Right atrium auricular region (tissue), 2 donors: ENCODE measurements around the gene HRH3. TPM values are rescaled to one million over a fixed set of nuclear protein-coding genes. Genes with fewer than 3 reads are reported as not detected.

Experiments
- DNase-seq: peaks from one replicate; pipeline ENCODE4 v3.0.0-alpha.2; 2019; ENCODE audit warnings: low spot score
- H3K27ac ChIP-seq, 2 donors: fragments of 200-600 bp; sonication (generic); 1 replicate in 1 of 2; 2 replicates in 1 of 2; pipeline ENCODE4 v1.5.1; 2016 to 2019
- H3K27me3 ChIP-seq, 2 donors: fragments of 200-600 bp; sonication (generic); one replicate each; pipeline versions ENCODE4 v1.5.1 to v1.6.0; 2017 to 2019
- H3K36me3 ChIP-seq: fragments of 200-600 bp; sonication (generic); one replicate; pipeline ENCODE4 v1.5.1; 2016
- H3K4me1 ChIP-seq, 2 donors: fragments of 200-600 bp; sonication (generic); one replicate each; pipeline versions ENCODE4 v1.5.1 to v1.6.0; 2017 to 2019
- H3K4me3 ChIP-seq, 2 donors: fragments of 200-600 bp; sonication (generic); 1 replicate in 1 of 2; 2 replicates in 1 of 2; pipeline ENCODE4 v1.5.1; 2017 to 2019; ENCODE audit warnings: mild to moderate bottlenecking in 1 of 2, moderate library complexity in 1 of 2
- H3K9me3 ChIP-seq, 2 donors: fragments of 200-600 bp; sonication (generic); one replicate each; pipeline ENCODE4 v1.5.1; 2019
- total RNA-seq, 2 donors: library from RNA; depleted of rRNA; stranded (reverse); fragments of >200 nt; gene quantifications; one replicate each; pipeline ENCODE4 v1.1.0, GENCODE V29; 2016
- TF ChIP-seq, protein P1 (sequence below), 2 donors: fragments of 200-600 bp; sonication (generic); IDR thresholded peaks; one replicate each; pipeline ENCODE4 v1.5.1; 2019; ENCODE audit warnings: antibody characterized with exemption in 2 of 2

Gene HRH3
- total RNA-seq, 2 donors from 2014 or later, result not detected

DNA sequence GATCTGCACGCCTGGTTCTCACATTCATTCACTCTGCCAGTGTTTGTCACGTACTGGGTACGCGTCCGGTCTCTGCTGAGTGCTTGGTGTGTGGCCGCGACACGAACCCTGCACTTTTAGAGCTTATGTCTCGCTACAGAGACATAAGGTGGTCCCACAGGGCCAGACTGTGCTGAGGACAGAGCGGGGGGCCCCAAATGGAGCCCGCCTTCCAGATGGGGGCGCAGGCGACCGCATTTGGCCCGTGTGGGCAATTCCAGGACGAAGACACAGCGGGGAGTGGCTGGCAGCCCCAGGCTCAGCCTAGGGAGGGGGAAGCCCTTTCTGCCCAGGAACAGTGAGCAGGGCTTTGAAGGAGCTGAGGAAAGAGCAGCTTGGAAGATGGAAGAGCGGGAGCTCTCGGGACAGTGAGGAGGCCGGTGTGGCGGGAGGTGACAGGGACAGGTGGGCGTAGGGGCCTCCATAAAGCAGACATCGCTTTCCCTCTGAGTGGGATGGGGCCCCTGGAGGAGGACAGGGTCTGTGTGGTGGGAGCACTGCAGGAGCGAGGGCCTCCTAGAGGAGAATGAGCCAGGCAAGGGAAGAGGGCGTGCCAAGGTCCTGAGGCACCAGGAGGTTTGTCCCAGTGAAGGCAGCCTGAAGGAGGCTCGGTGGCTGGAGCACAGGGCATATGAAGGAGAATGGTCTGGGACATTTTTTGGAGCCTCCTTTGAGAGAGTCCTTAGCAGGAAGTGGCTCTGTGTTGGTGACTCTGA is 45.0 kb downstream of the HRH3 start:
- Histone ChIP-seq H3K27ac (no peak overlapping the region), H3K4me1 (no peaks in the 10 kb centered on the region), H3K36me3 (peaks cover 40% of the 10 kb centered on the region), H3K4me3 (no peak overlapping the region), H3K27me3 (no peaks in the 10 kb centered on the region), H3K9me3 (no peaks in the 10 kb centered on the region)
- TF ChIP-seq, protein P1, sequence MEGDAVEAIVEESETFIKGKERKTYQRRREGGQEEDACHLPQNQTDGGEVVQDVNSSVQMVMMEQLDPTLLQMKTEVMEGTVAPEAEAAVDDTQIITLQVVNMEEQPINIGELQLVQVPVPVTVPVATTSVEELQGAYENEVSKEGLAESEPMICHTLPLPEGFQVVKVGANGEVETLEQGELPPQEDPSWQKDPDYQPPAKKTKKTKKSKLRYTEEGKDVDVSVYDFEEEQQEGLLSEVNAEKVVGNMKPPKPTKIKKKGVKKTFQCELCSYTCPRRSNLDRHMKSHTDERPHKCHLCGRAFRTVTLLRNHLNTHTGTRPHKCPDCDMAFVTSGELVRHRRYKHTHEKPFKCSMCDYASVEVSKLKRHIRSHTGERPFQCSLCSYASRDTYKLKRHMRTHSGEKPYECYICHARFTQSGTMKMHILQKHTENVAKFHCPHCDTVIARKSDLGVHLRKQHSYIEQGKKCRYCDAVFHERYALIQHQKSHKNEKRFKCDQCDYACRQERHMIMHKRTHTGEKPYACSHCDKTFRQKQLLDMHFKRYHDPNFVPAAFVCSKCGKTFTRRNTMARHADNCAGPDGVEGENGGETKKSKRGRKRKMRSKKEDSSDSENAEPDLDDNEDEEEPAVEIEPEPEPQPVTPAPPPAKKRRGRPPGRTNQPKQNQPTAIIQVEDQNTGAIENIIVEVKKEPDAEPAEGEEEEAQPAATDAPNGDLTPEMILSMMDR (IDR thresholded peaks at IDR 0.05), result no peak
- DNase-seq, result no peak

DNA sequence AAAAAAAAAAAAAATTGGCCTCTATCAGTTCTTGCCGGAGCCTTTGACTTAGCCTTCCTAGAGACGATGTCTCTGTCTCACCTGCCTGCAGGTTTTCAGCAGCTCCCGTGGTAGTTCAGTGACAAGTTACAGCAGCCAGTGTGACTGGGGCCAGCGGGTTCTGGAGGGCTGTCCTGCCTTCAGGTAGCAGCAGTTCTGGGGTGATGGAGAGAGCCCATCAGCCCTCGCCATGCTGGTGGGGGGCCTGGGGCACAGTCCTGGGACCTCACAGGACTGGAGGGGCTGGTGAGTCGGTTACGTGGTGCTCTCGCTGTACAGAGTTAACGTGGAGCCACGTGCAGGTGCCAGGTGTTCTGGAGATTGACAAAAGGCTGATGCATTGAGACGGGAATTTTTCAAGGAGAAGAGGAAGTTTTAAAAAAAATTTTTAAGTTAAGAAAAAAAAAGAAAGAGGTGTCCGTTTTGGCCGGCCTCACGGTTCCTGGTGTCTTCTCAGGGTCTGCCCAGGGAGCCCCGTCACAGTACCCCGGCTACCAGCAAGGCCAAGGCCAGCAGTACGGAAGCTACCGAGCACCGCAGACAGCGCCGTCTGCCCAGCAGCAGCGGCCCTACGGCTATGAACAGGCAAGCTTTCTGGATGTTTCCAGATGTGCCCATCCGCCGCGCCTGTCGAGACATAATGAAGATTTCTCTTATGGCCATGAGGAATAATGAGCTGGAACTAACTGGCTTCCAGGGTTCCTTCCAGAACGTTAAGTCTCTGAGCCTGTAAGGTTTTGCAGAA is 45.9 kb downstream of the HRH3 start:
- Histone ChIP-seq H3K4me3 (no peak overlapping the region), H3K4me1 (no peaks in the 10 kb centered on the region), H3K27ac (no peak overlapping the region), H3K9me3 (no peaks in the 10 kb centered on the region), H3K36me3 (peaks cover 35% of the 10 kb centered on the region), H3K27me3 (no peaks in the 10 kb centered on the region)
- DNase-seq, result no peak
- TF ChIP-seq, protein P1 (IDR thresholded peaks at IDR 0.05), result no peak

DNA sequence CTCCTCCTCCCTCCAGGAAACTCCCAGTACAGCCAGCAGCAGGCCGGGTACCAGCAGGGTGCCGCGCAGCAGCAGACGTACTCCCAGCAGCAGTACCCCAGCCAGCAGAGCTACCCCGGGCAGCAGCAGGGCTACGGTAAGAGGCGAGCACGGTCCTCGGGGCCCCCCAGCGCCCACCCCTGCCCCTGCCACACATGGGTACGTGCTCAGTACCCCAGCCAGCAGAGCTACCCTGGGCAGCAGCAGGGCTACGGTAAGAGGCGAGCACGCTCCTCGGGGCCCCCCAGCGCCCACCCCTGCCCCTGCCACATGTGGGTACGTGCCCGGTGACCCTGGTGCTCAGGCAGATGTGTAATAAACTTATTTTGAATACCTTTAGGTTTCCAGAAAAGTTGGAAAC is 47.4 kb downstream of the HRH3 start:
- H3K36me3 ChIP-seq, result peaks cover 31% of the 10 kb centered on the region

DNA sequence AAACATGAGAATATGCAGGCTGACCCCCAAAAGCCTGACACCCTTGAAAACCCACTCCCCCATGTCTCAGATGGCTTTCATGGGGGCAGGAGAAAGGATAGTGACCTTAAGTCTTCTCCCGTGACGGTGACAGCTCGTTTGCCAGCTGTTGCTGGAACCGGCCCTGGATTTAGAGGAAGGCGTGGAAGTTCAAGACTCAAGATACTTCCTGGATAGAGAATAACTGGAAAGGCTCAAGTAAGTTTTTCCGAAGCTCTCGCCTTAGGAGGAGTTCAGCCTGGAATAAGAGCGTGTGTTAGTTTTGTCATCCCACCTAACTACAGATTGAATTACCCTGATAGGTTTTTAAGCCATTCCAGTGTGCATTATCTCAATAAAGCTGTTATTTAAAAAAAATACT is 48.8 kb downstream of the HRH3 start:
- H3K4me3 ChIP-seq, result no peak overlapping the region
- H3K36me3 ChIP-seq, result peaks cover 36% of the 10 kb centered on the region
- H3K27me3 ChIP-seq, result no peaks in the 10 kb centered on the region
- H3K9me3 ChIP-seq, result no peaks in the 10 kb centered on the region
- TF ChIP-seq, protein P1 (IDR thresholded peaks at IDR 0.05), result no peak
- H3K27ac ChIP-seq, result no peak overlapping the region
- no peak for DNase-seq
- H3K4me1 ChIP-seq, result no peaks in the 10 kb centered on the region

More for the DNA sequence above, 47.4 kb downstream of the HRH3 start:
- no peak for DNase-seq
- TF ChIP-seq, protein P1 (IDR thresholded peaks at IDR 0.05), result no peak
- Histone ChIP-seq H3K4me3 (no peak overlapping the region), H3K4me1 (no peaks in the 10 kb centered on the region), H3K27me3 (no peaks in the 10 kb centered on the region), H3K27ac (no peak overlapping the region), H3K9me3 (no peaks in the 10 kb centered on the region)

DNA sequence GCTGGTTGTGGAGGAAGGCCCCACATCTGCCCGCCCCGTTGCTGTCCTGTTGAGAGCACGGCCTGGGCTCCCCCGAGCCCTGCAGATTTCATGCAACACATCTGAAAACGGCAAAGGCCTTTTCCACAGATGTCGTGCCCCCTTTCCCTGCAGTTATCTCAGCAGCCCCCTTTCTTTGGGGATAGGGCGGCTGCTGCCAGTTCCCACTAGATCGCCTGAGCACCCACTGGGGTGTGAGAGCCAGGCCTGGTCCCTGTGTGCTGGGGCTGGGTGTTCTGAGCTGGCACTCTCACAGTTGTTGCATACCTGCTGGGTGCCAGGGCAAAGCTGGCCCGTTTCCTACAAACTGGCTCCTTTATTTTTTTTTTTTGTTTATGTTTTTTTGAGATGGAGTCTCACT is 49.5 kb downstream of the HRH3 start:
- TF ChIP-seq, protein P1 (IDR thresholded peaks at IDR 0.05), result no peak
- Histone ChIP-seq H3K4me1 (no peaks in the 10 kb centered on the region), H3K4me3 (no peak overlapping the region), H3K27ac (no peak overlapping the region), H3K27me3 (no peaks in the 10 kb centered on the region), H3K36me3 (peaks cover 36% of the 10 kb centered on the region), H3K9me3 (no peaks in the 10 kb centered on the region)
- no peak for DNase-seq
